ENCODE measurements around the gene DISC1.

DISC1 gene

DNA sequence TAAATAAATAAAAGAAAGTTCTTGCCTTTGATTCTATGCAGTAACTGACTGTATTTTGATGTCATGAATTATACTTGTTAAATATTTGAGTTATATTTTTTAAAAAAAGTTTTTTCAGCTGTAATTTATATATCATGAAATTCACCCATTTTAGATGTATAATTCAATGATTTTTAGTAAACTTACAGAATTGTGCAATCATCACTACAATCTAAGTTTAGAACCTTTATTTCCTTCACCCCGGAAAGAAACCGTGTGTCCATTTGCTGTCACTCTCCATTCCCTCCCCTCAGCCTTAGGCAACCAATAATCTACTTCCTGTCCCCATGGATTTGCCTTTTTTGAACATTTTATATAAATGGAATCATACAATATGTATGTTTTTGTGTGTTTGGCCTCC is 32.5 kb upstream of the DISC1 start:
- no peak overlapping the region for H3K4me3 ChIP-seq (ENCODE audit: low read length)

DNA sequence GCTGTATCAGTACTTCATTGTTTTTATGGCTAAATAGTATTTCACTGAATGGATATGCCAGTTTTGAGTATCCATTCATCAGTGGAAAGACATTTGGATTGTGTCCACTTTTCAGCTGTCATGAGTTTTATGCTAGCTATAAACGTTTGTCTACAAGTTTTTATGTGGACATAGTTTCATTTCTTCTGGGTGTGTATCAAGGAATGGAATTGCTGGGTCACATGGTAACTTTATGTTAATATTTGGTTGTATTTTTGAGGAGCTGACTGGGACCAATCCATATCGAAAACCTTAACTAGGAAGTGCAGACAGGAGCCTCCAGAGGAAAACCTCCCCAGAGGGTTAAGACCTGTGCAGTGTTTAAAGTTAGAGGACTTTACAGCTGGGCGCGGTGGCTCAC is 31.8 kb upstream of the DISC1 start:
- no peak for TF ChIP-seq EZH2phosphoT487 (IDR thresholded peaks at IDR 0.05; ENCODE audit: low read depth)
- TF ChIP-seq, protein P1, sequence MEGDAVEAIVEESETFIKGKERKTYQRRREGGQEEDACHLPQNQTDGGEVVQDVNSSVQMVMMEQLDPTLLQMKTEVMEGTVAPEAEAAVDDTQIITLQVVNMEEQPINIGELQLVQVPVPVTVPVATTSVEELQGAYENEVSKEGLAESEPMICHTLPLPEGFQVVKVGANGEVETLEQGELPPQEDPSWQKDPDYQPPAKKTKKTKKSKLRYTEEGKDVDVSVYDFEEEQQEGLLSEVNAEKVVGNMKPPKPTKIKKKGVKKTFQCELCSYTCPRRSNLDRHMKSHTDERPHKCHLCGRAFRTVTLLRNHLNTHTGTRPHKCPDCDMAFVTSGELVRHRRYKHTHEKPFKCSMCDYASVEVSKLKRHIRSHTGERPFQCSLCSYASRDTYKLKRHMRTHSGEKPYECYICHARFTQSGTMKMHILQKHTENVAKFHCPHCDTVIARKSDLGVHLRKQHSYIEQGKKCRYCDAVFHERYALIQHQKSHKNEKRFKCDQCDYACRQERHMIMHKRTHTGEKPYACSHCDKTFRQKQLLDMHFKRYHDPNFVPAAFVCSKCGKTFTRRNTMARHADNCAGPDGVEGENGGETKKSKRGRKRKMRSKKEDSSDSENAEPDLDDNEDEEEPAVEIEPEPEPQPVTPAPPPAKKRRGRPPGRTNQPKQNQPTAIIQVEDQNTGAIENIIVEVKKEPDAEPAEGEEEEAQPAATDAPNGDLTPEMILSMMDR (IDR thresholded peaks at IDR 0.05; ENCODE audit: low read depth, low read length), result no peak
- Histone ChIP-seq H3K9ac (ENCODE audit: low read length) (no peak overlapping the region), H3K27ac (ENCODE audit: low read length) (no peak overlapping the region), H3K4me2 (ENCODE audit: low read length) (no peak overlapping the region), H3K79me2 (ENCODE audit: low read length) (no peaks in the 10 kb centered on the region), H3K36me3 (replicated peaks; ENCODE audit: low read depth, low read length) (no peaks in the 10 kb centered on the region), H3K4me1 (ENCODE audit: low read length) (peaks cover 20% of the 10 kb centered on the region), H3K4me3 (ENCODE audit: low read length) (no peak overlapping the region), H3K27me3 (ENCODE audit: low read depth, low read length) (no peaks in the 10 kb centered on the region), H3K9me3 (ENCODE audit: insufficient read depth, low read length) (no peaks in the 10 kb centered on the region), H2AFZ (ENCODE audit: low read depth, low read length) (no peak overlapping the region), H4K20me1 (ENCODE audit: insufficient read depth, low read length) (no peaks in the 10 kb centered on the region)

More for the DNA sequence above, 32.5 kb upstream of the DISC1 start:
- Histone ChIP-seq H3K27me3 (ENCODE audit: low read depth, low read length) (no peaks in the 10 kb centered on the region), H2AFZ (ENCODE audit: low read depth, low read length) (no peak overlapping the region), H3K9me3 (ENCODE audit: insufficient read depth, low read length) (no peaks in the 10 kb centered on the region), H3K79me2 (ENCODE audit: low read length) (no peaks in the 10 kb centered on the region), H3K36me3 (replicated peaks; ENCODE audit: low read depth, low read length) (no peaks in the 10 kb centered on the region), H3K4me1 (ENCODE audit: low read length) (peaks cover 20% of the 10 kb centered on the region), H3K27ac (ENCODE audit: low read length) (no peak overlapping the region), H3K4me2 (ENCODE audit: low read length) (no peak overlapping the region), H4K20me1 (ENCODE audit: insufficient read depth, low read length) (no peaks in the 10 kb centered on the region), H3K9ac (ENCODE audit: low read length) (no peak overlapping the region)
- no peak for TF ChIP-seq EZH2phosphoT487 (IDR thresholded peaks at IDR 0.05; ENCODE audit: low read depth)
- TF ChIP-seq, protein P1 (IDR thresholded peaks at IDR 0.05; ENCODE audit: low read depth, low read length), result no peak

DNA sequence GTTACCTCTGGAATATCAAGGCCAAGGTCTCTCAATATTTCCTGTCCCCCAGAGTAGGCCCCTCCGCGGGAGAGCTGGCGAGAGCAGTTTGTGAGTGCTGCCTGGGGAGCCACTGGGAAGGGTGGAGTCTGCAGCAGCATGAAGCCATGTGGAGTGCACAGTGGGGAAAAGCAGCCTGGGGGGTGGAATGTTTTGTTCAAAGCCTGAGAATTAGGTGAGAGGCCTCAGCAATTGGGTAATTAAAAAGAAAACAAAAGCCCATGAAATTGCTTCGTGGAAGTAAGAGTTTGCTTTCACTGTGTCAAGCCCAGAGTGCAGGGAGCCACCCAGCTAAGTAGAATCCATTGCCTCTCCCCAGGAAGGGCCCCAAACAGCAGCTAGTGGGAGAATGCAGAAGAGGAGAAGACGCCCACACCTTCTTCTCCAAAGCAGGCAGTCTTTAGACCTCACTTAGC is 30.2 kb upstream of the DISC1 start:
- TF ChIP-seq, protein P1 (IDR thresholded peaks at IDR 0.05; ENCODE audit: low read depth, low read length), result no peak
- no peak for TF ChIP-seq EZH2phosphoT487 (IDR thresholded peaks at IDR 0.05; ENCODE audit: low read depth)
- Histone ChIP-seq H3K4me3 (ENCODE audit: low read length) (no peak overlapping the region), H3K27me3 (ENCODE audit: low read depth, low read length) (peaks cover 10% of the 10 kb centered on the region), H3K27ac (ENCODE audit: low read length) (no peak overlapping the region), H3K4me2 (ENCODE audit: low read length) (no peak overlapping the region), H2AFZ (ENCODE audit: low read depth, low read length) (no peak overlapping the region), H3K9ac (ENCODE audit: low read length) (no peak overlapping the region), H3K9me3 (ENCODE audit: insufficient read depth, low read length) (no peaks in the 10 kb centered on the region), H4K20me1 (ENCODE audit: insufficient read depth, low read length) (no peaks in the 10 kb centered on the region), H3K36me3 (replicated peaks; ENCODE audit: low read depth, low read length) (no peaks in the 10 kb centered on the region), H3K79me2 (ENCODE audit: low read length) (no peaks in the 10 kb centered on the region), H3K4me1 (ENCODE audit: low read length) (peaks cover 9% of the 10 kb centered on the region)

DNA sequence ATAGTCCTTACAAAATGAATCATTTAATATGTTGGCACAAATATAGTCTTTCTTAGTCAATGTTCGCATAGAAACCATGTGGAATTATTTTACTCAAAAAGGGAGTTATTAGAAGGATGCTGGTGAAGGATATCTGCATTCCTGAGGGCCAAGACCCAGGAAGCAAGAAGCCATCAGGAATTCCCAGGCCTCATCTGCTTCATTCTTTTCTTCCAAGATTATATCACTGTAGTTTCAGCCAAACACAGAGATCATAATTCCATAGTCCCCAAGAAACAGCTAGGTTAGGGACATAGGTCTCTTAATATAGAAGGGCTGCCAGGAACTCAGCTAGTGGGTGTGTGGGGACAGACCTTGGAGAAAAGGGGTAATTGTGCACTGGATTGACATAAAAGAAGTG is 28.6 kb upstream of the DISC1 start:
- H3K4me1 ChIP-seq (ENCODE audit: low read length), result no peaks in the 10 kb centered on the region
- TF ChIP-seq, protein P1 (IDR thresholded peaks at IDR 0.05; ENCODE audit: low read depth, low read length), result no peak
- TF ChIP-seq EZH2phosphoT487 (IDR thresholded peaks at IDR 0.05; ENCODE audit: low read depth), result no peak
- H2AFZ ChIP-seq (ENCODE audit: low read depth, low read length), result no peak overlapping the region
- H3K27ac ChIP-seq (ENCODE audit: low read length), result no peak overlapping the region
- no peaks in the 10 kb centered on the region for H3K79me2 ChIP-seq (ENCODE audit: low read length)
- H4K20me1 ChIP-seq (ENCODE audit: insufficient read depth, low read length), result no peaks in the 10 kb centered on the region
- peaks cover 19% of the 10 kb centered on the region for H3K27me3 ChIP-seq (ENCODE audit: low read depth, low read length)
- no peak overlapping the region for H3K4me2 ChIP-seq (ENCODE audit: low read length)
- H3K9ac ChIP-seq (ENCODE audit: low read length), result no peak overlapping the region
- H3K36me3 ChIP-seq (replicated peaks; ENCODE audit: low read depth, low read length), result no peaks in the 10 kb centered on the region
- H3K4me3 ChIP-seq (ENCODE audit: low read length), result no peak overlapping the region
- H3K9me3 ChIP-seq (ENCODE audit: insufficient read depth, low read length), result no peaks in the 10 kb centered on the region
